Activated CD4-positive, alpha-beta memory T cell treated with anti-CD3 and anti-CD28 coated beads for 36 hours (primary cell): ENCODE measurements around the gene PLCB1. TPM values are rescaled to one million over a fixed set of nuclear protein-coding genes. Genes with fewer than 3 reads are reported as not detected.
"Not testable (repeated sequence)": the region's sequence is repeated elsewhere in the genome, so short reads cannot be mapped to it uniquely, and the experiment has no call there.

Experiments used
- CTCF ChIA-PET: fragments of 350-600 bp; sonication (Branson Sonifier 250); formaldehyde crosslinking; loops from one replicate; lab custom pipeline; 2021; ENCODE audit warnings: antibody characterized with exemption, inconsistent platforms; lab: Charles Lee
- POLR2A ChIA-PET: fragments of 350-600 bp; sonication (Branson Sonifier 250); formaldehyde crosslinking; loops from one replicate; lab custom pipeline; 2021; ENCODE audit warnings: antibody characterized with exemption; lab: Charles Lee
- DNase-seq: peaks from one replicate; pipeline ENCODE4 v3.0.0-alpha.2; 2020
- H3K27ac Mint-ChIP-seq: one replicate; pipeline ENCODE4 v1.8.0; 2021; ENCODE audit warnings: mixed read lengths
- H3K27me3 Mint-ChIP-seq: one replicate; pipeline ENCODE4 v1.8.0; 2021; ENCODE audit warnings: mixed read lengths
- H3K36me3 Mint-ChIP-seq: one replicate; pipeline ENCODE4 v1.8.0; 2021; ENCODE audit warnings: mixed read lengths
- H3K4me1 Mint-ChIP-seq: one replicate; pipeline ENCODE4 v1.8.0; 2021; ENCODE audit warnings: low read depth, mixed read lengths
- H3K4me3 Mint-ChIP-seq: one replicate; pipeline ENCODE4 v1.8.0; 2021; ENCODE audit warnings: mild to moderate bottlenecking, mixed read lengths
- H3K9me3 Mint-ChIP-seq: one replicate; pipeline ENCODE4 v1.8.0; 2021; ENCODE audit warnings: mixed read lengths
- intact Hi-C: fragments of 100-400 bp; cut with micrococcal nuclease; formaldehyde crosslinking; loops from one replicate; pipeline ENCODE4 v1.15.1; 2023
- total RNA-seq, 2 experiments: library from RNA; stranded (reverse); gene quantifications; one replicate each; pipeline ENCODE4 v1.2.3, GENCODE V29; 2021

Gene PLCB1
- total RNA-seq, 2 experiments from 2014 or later = 3.9 to 4.0 TPM

DNA sequence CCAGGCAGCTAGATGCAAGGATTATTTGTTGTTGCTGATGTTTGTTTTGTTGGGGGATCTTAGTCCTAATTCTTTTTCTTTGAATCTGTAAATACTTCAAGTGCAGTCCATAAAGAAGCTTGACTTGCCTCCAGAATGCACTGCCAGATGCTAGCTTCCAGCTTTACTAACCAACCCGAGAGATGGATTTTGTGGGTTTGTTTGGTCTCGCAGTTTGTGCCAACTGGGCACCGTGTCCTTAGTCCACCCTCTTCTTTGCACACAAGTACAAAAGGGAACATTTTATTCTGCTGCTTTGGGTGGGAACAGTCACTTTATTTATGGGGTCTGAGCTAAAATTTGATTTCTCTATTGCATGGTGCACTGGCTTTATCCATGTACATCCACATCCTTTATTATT, 212.0 kb downstream of the PLCB1 start:
- Mint-ChIP-seq H3K27ac (no peak overlapping the region), H3K27me3 (no peaks in the 10 kb centered on the region), H3K36me3 (no peaks in the 10 kb centered on the region), H3K4me3 (no peak overlapping the region), H3K4me1 (no peaks in the 10 kb centered on the region), H3K9me3 (no peaks in the 10 kb centered on the region)
- ChIA-PET CTCF (interaction anchor here (1.1 kb wide), 1 partner anchor 8 kb away, joined by 3 read pairs; no protein-coding TSS in a partner anchor), POLR2A (no interaction called here)
- intact Hi-C loops = no loop called here
- DNase-seq = no peak

DNA sequence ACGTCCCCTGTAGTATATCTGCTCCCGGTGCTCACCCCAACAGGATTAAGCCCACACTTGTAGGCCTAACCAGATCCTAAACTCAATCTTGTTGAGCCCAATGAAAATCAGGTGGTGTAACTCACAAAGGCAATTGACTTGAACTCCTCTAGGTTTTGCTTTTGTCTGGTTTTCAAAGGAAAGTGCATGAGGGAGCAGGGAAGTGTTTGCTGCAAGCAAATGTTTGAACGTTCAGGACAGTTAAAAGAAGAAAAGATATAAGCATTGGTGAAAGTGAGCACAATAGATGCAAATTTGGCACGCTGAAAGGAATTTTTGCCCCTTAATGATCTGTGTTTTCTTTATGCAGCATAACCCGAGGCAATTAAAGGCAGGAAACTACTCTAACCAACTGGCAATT, 212.6 kb downstream of the PLCB1 start:
- Mint-ChIP-seq H3K4me1 (no peaks in the 10 kb centered on the region), H3K27me3 (no peaks in the 10 kb centered on the region), H3K27ac (no peak overlapping the region), H3K4me3 (no peak overlapping the region), H3K36me3 (no peaks in the 10 kb centered on the region), H3K9me3 (no peaks in the 10 kb centered on the region)
- ChIA-PET CTCF (interaction anchor here (1.1 kb wide), 1 partner anchor 7 kb away, joined by 3 read pairs; no protein-coding TSS in a partner anchor), POLR2A (no interaction called here)
- DNase-seq = no peak
- intact Hi-C loops = no loop called here

DNA sequence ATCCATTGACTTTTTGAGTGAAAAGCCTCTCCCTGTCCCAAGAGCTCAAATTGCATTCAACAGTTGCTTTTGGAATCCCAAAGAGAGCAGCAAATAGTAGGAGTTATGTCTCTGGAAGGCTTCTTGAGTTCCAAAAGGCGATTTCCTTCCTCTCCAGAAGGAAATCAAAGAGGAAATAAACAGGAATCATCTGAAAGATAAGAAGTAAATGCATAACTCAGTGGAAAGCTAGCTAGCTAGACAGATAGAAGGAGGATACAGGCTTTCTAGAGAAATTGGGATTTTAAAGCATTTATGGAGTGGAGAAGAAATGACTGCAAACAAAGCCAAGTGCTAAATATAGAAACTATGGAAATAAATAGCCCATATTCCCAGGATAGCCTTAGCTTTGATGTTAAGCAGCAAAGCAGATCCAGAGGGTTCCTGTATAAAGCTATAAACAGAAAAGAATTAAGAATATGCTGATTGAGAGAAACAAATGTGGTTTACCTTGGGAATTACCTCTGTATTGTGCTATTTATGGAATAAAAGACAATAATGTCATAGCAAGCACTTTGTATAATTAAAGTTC, 214.7 kb downstream of the PLCB1 start:
- no peak for DNase-seq
- Mint-ChIP-seq H3K4me3 (no peak overlapping the region), H3K36me3 (no peaks in the 10 kb centered on the region), H3K4me1 (no peaks in the 10 kb centered on the region), H3K9me3 (no peaks in the 10 kb centered on the region), H3K27me3 (peaks cover 3% of the 10 kb centered on the region), H3K27ac (no peak overlapping the region)
- POLR2A ChIA-PET = no interaction called here
- intact Hi-C loops = no loop called here
- CTCF ChIA-PET = interaction anchor here (0.6 kb wide), 1 partner anchor 33 kb away, joined by 3 read pairs; no protein-coding TSS in a partner anchor

DNA sequence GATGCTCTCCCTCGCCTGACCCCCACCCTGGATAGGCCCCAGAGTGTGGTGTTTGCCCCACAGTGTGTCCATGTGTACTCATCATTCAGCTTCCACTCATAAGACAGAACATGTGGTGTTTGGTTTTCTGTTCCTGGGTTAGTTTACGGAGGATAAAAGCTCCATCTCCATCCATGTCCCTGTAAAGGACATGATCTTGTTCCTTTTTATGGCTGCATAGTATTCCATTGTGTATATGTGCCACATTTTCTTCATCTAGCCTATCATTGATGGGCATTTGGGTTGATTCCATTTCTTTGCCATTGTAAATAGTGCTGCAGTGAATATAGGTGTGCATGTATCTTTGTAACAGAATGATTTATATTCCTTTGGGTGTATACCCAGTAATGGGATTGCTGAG, 218.2 kb downstream of the PLCB1 start:
- H3K4me1 Mint-ChIP-seq, H3K9me3 Mint-ChIP-seq, POLR2A ChIA-PET, intact Hi-C loops, H3K4me3 Mint-ChIP-seq, H3K36me3 Mint-ChIP-seq, CTCF ChIA-PET, H3K27me3 Mint-ChIP-seq, H3K27ac Mint-ChIP-seq, DNase-seq: not testable (repeated sequence)

DNA sequence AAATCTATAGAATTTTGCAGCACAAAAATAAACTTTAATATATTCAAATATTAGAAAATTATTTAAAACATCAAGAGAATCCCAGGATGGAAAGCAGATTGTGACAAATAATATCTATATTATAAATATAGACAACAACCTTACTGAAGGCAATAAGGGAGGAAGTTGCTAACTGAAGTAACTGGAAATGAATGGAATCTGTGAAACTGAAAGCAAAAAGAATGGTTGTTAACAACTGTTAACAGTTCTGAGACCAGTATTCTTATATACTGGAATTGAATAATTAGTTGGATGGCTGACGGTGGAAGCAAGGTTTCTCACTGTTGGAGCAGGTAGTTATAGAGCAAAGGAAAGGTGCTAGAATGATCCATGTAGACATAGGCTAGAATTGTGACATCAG, 220.4 kb downstream of the PLCB1 start:
- Mint-ChIP-seq H3K27ac (no peak overlapping the region), H3K36me3 (no peaks in the 10 kb centered on the region), H3K4me3 (no peak overlapping the region), H3K9me3 (no peaks in the 10 kb centered on the region), H3K4me1 (no peaks in the 10 kb centered on the region), H3K27me3 (peaks cover 3% of the 10 kb centered on the region)
- CTCF ChIA-PET = interaction anchor here (0.9 kb wide), 1 partner anchor 8 kb away, joined by 3 read pairs; no protein-coding TSS in a partner anchor
- POLR2A ChIA-PET = no interaction called here
- intact Hi-C loops = no loop called here
- no peak for DNase-seq

DNA sequence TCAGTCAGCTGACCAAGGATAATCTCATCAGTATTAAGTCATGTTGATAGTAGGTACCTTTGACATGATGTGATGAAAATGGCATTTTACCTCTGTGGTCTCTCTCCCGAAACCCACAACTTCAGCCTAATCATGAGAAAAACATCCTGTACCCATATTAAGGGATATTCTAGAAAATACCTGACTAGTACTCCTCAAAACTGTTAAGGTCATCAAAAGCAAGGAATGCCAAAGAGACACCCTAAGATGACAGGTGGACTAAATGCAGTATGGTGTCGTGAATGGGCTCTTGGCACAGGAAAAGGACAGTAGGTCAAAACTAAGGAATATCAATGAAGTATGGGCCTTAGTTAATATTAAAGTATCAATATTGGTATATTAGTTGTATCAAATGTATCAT, 221.4 kb downstream of the PLCB1 start:
- Mint-ChIP-seq H3K4me1 (no peaks in the 10 kb centered on the region), H3K27me3 (peaks cover 3% of the 10 kb centered on the region), H3K9me3 (no peaks in the 10 kb centered on the region), H3K4me3 (no peak overlapping the region), H3K27ac (no peak overlapping the region), H3K36me3 (no peaks in the 10 kb centered on the region)
- CTCF ChIA-PET = no interaction called here
- POLR2A ChIA-PET = no interaction called here
- intact Hi-C loops = no loop called here
- no peak for DNase-seq

DNA sequence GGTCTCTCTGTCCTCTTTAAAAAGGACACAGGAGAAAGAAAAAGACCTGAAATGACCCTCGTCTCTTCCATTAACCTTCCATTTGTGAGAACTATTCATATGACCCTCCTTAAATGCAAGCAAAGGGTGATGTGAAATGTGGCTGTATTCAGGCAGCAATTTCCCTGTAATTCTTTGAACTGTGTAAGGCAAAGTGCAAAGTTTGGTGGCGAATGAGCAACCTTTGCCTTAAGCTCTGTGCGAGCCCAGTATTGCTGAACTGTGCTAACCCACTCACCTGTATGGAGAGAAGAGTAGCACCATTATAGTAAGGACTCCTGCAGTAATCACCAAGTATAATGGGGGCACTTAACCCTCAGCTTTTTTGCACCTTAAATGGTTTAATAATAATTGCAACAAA, 223.4 kb downstream of the PLCB1 start:
- DNase-seq = no peak
- H3K4me3 Mint-ChIP-seq = no peak overlapping the region
- H3K9me3 Mint-ChIP-seq = no peaks in the 10 kb centered on the region
- H3K27me3 Mint-ChIP-seq = peaks cover 3% of the 10 kb centered on the region
- H3K4me1 Mint-ChIP-seq = no peaks in the 10 kb centered on the region
- no peak overlapping the region for H3K27ac Mint-ChIP-seq
- ChIA-PET CTCF (no interaction called here), POLR2A (no interaction called here)
- intact Hi-C loops = no loop called here
- no peaks in the 10 kb centered on the region for H3K36me3 Mint-ChIP-seq

DNA sequence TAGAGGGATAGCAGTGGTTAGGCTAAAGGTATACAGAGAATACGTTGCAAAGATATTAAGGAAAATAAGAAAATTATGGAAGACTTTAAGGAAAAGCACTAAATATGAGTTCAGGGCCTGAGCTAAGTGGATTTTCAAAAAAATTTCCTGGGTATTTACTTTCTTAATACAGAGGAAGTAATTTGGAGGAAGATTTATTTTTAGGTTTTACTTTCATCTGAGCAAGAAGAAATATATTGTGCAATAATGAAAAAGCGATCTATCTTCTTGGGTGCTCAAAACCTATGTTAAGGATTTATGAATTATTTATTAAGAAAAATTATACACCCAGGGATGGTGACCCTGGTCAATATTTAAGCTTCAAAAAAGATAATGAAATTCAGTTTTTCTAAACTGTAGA, 224.7 kb downstream of the PLCB1 start:
- Mint-ChIP-seq H3K27me3 (peaks cover 3% of the 10 kb centered on the region), H3K36me3 (no peaks in the 10 kb centered on the region), H3K27ac (no peak overlapping the region), H3K4me3 (no peak overlapping the region), H3K9me3 (no peaks in the 10 kb centered on the region), H3K4me1 (peaks cover 4% of the 10 kb centered on the region)
- ChIA-PET CTCF (interaction anchor here (0.6 to 0.7 kb wide), 2 partner anchors 50 to 420 kb away, joined by 3 read pairs; no protein-coding TSS in a partner anchor), POLR2A (no interaction called here)
- intact Hi-C loops = no loop called here
- DNase-seq = no peak

DNA sequence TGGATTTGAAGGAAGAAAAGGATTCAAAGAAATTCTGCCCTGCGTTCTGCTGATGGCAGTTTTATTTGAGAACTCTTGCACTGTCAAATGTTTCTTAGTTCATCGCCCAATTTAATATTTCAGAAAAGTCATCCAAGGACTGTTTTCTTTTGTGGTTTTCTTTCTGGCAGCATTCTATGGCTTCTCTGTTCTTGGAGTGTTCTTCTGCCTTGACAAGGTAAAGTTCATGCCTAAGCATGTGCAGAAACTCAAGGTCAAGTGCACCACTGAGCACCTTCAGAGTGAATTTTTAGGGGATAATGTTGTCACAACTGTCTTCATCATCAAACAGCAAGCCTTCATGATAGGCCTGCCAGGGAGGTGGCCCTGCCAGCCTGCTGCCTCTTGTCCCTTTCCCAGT, 225.6 kb downstream of the PLCB1 start:
- peaks cover 4% of the 10 kb centered on the region for H3K4me1 Mint-ChIP-seq
- peaks cover 3% of the 10 kb centered on the region for H3K27me3 Mint-ChIP-seq
- no peak for DNase-seq
- no peak overlapping the region for H3K27ac Mint-ChIP-seq
- H3K4me3 Mint-ChIP-seq = no peak overlapping the region
- H3K36me3 Mint-ChIP-seq = no peaks in the 10 kb centered on the region
- intact Hi-C loops = no loop called here
- ChIA-PET POLR2A (no interaction called here), CTCF (interaction anchor here (0.7 kb wide), 1 partner anchor 421 kb away, joined by 3 read pairs; no protein-coding TSS in a partner anchor)
- H3K9me3 Mint-ChIP-seq = no peaks in the 10 kb centered on the region

DNA sequence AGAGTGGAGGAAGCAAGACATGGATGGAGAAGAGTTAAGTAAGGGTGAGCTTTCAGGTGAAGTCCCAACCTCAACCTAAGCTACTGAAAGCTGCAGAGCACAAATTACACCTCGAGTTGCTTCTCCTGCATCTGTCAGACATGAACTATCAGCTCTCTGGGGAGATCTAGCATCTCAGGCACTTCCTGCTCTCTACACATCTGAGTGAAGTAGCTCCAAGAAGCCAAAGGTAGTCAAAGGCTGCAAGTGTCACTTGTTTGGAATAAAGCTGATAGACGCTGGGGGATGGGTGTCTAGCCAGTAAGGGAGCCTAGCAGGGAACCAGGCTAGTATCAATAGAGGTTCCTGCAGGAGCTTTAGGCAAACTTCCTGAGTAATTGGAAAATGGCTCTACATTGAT, 228.0 kb downstream of the PLCB1 start:
- no peaks in the 10 kb centered on the region for H3K9me3 Mint-ChIP-seq
- peaks cover 3% of the 10 kb centered on the region for H3K27me3 Mint-ChIP-seq
- peaks cover 4% of the 10 kb centered on the region for H3K4me1 Mint-ChIP-seq
- no peaks in the 10 kb centered on the region for H3K36me3 Mint-ChIP-seq
- no peak for DNase-seq
- H3K27ac Mint-ChIP-seq = no peak overlapping the region
- ChIA-PET CTCF (interaction anchor here (1.1 to 1.4 kb wide), 2 partner anchors 29 to 45 kb away, joined by 3 to 5 read pairs; no protein-coding TSS in a partner anchor), POLR2A (no interaction called here)
- intact Hi-C loops = no loop called here
- no peak overlapping the region for H3K4me3 Mint-ChIP-seq

DNA sequence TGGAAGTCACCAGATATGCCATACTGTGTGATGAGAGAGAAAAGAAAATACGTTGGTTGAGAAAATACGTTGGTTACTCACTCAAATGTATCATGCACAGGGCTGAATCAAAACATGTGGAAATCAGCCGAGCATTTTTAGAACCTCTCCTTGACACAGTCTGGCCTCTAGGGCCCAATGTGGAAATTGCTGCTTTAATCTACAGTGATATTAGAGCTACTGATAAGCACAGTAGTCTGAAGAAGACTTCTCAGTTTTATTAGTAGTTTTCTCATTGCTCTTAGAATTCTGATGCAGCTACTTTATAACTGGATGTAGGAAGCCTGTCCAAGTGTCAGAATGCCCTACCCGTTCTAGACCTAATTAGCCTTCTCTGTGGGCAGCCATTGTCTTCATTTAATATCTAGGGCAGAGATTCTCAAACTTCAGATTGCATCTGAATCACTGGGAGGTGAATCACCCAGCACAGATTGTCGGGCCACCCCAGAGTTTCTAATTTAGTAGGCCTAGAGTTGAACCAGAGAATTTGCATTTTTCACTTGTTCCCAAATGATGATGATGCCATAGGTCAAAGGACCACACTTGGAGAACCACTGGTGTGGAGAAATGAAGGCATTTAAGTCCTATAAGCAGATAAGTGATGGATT, 229.1 kb downstream of the PLCB1 start:
- peaks cover 4% of the 10 kb centered on the region for H3K4me1 Mint-ChIP-seq
- CTCF ChIA-PET = interaction anchor here (1.1 kb wide), 1 partner anchor 46 kb away, joined by 3 read pairs; no protein-coding TSS in a partner anchor
- intact Hi-C loops = no loop called here
- no peaks in the 10 kb centered on the region for H3K9me3 Mint-ChIP-seq
- no peaks in the 10 kb centered on the region for H3K36me3 Mint-ChIP-seq
- no peak overlapping the region for H3K27ac Mint-ChIP-seq
- H3K27me3 Mint-ChIP-seq = peaks cover 3% of the 10 kb centered on the region
- POLR2A ChIA-PET = no interaction called here
- peak; percentile 35 for DNase-seq
- H3K4me3 Mint-ChIP-seq = no peak overlapping the region

DNA sequence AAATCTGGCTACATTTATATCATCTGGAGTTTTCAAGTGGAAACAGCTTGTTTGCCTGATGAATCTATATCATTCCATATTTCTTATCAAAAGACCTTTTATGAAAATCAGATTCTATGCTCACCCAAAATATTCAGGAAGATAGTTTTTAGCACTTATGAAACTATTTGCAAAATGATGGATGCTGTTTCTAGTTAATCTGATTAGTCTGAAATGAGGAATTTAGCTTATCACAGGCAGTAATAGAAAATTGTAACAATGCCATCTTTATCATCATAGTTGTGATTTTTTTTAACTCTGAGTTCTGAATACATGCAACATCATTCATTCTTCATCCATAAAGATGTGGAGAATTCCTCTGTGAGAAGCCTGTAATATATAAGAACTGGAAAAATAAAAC, 229.7 kb downstream of the PLCB1 start:
- ChIA-PET CTCF (no interaction called here), POLR2A (no interaction called here)
- Mint-ChIP-seq H3K27ac (no peak overlapping the region), H3K9me3 (no peaks in the 10 kb centered on the region), H3K27me3 (peaks cover 3% of the 10 kb centered on the region), H3K4me3 (no peak overlapping the region), H3K36me3 (no peaks in the 10 kb centered on the region), H3K4me1 (peaks cover 4% of the 10 kb centered on the region)
- no peak for DNase-seq
- intact Hi-C loops = no loop called here

DNA sequence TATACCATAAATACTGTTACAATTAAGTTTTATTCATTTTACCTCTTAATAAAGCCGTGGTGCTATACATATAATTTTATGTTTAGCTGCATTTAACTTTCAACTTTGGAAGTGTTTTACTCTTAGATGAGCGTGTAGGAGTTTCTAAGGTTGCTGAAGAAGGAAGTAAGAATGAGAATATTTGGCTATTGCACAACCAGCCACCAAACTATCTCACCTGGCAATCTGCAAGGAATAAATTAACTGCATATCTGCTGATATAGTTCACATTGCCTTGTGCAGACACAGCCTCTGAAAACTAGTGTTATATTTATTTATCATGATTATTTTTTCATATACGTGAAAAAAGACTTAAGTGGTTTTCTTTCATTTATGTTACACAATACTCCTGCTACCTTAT, 230.4 kb downstream of the PLCB1 start:
- H3K9me3 Mint-ChIP-seq = no peaks in the 10 kb centered on the region
- H3K27me3 Mint-ChIP-seq = peaks cover 3% of the 10 kb centered on the region
- H3K27ac Mint-ChIP-seq = no peak overlapping the region
- peaks cover 4% of the 10 kb centered on the region for H3K4me1 Mint-ChIP-seq
- no peaks in the 10 kb centered on the region for H3K36me3 Mint-ChIP-seq
- intact Hi-C loops = no loop called here
- no peak overlapping the region for H3K4me3 Mint-ChIP-seq
- POLR2A ChIA-PET = no interaction called here
- no peak for DNase-seq
- CTCF ChIA-PET = no interaction called here
